ENCODE measurements around the gene EIF2B2. TPM values are rescaled to one million over a fixed set of nuclear protein-coding genes. Genes with fewer than 3 reads are reported as not detected.

The EIF2B2 gene
- total RNA-seq, 1 experiment from 2014 or later, result 139 TPM

- Histone ChIP-seq H3K79me2 (ENCODE audit: low read depth) (peaks cover 24% of the 10 kb centered on the region), H3K4me2 (peak overlapping the region; percentile 14; the same call in 1 of the 2 replicates), H3K4me3 (no peak overlapping the region), H3K27me3 (ENCODE audit: insufficient read depth, low read depth) (no peaks in the 10 kb centered on the region), H3F3A (ENCODE audit: insufficient read depth, low read depth) (peaks cover 52% of the 10 kb centered on the region), H2AFZ (no peak overlapping the region), H3K9me3 (ENCODE audit: insufficient read depth, low read depth) (no peaks in the 10 kb centered on the region), H3K36me3 (ENCODE audit: low read depth) (peaks cover 52% of the 10 kb centered on the region), H3K4me1 (replicated peaks; ENCODE audit: insufficient read depth) (peaks cover 24% of the 10 kb centered on the region), H3K9me2 (ENCODE audit: insufficient read depth) (no peaks in the 10 kb centered on the region), H4K20me1 (ENCODE audit: insufficient read depth) (no peaks in the 10 kb centered on the region), H3K27ac (no peak overlapping the region)
- intact Hi-C loops (cut with micrococcal nuclease; ENCODE audit: unreplicated experiment), result no loop called here
- BruUV-seq (replicated peaks), result no TSS peak
- CTCF ChIA-PET, result interaction anchor here (0.7 kb wide), 1 partner anchor 60 kb away, joined by 3 read pairs; no protein-coding TSS in a partner anchor
- POLR2A ChIA-PET (ENCODE audit: unreplicated experiment), result interaction anchor here (0.5 kb wide), 1 partner anchor 30 kb away, joined by 6 read pairs; no protein-coding TSS in a partner anchor
- no peak for TF ChIP-seq EZH2 (IDR thresholded peaks at IDR 0.05; ENCODE audit: low read depth)
- no peak for TF ChIP-seq CTCF (conservative IDR thresholded peaks at IDR 0.05)
- no peak for DNase-seq
Observed at GRCh38 chr14:75005357-75005756, 2.6 kb downstream of the EIF2B2 start.

GRCh38 chr14:75009176-75009575 is 6.5 kb downstream of the EIF2B2 start:
- no TSS peak for BruUV-seq (replicated peaks)
- ChIA-PET POLR2A (ENCODE audit: unreplicated experiment) (interaction anchor here (0.7 kb wide), 1 partner anchor 10 kb away, joined by 3 read pairs; no protein-coding TSS in a partner anchor), CTCF (interaction anchor here (0.6 kb wide), 1 partner anchor 64 kb away, joined by 3 read pairs; no protein-coding TSS in a partner anchor)
- Histone ChIP-seq H3K27ac (no peak overlapping the region), H4K20me1 (ENCODE audit: insufficient read depth) (no peaks in the 10 kb centered on the region), H3F3A (ENCODE audit: insufficient read depth, low read depth) (peaks cover 54% of the 10 kb centered on the region; the same call in 1 of the 2 replicates), H3K9me3 (ENCODE audit: insufficient read depth, low read depth) (no peaks in the 10 kb centered on the region), H3K4me2 (no peak overlapping the region), H3K79me2 (ENCODE audit: low read depth) (peaks cover 10% of the 10 kb centered on the region), H3K4me1 (replicated peaks; ENCODE audit: insufficient read depth) (peaks cover 9% of the 10 kb centered on the region), H3K36me3 (ENCODE audit: low read depth) (peaks cover 56% of the 10 kb centered on the region), H2AFZ (no peak overlapping the region), H3K9me2 (ENCODE audit: insufficient read depth) (no peaks in the 10 kb centered on the region), H3K4me3 (no peak overlapping the region), H3K27me3 (ENCODE audit: insufficient read depth, low read depth) (no peaks in the 10 kb centered on the region)
- DNase-seq, result no peak
- no peak for TF ChIP-seq CTCF (conservative IDR thresholded peaks at IDR 0.05)
- no peak for TF ChIP-seq EZH2 (IDR thresholded peaks at IDR 0.05; ENCODE audit: low read depth)
- intact Hi-C loops (cut with micrococcal nuclease; ENCODE audit: unreplicated experiment), result no loop called here

DNA sequence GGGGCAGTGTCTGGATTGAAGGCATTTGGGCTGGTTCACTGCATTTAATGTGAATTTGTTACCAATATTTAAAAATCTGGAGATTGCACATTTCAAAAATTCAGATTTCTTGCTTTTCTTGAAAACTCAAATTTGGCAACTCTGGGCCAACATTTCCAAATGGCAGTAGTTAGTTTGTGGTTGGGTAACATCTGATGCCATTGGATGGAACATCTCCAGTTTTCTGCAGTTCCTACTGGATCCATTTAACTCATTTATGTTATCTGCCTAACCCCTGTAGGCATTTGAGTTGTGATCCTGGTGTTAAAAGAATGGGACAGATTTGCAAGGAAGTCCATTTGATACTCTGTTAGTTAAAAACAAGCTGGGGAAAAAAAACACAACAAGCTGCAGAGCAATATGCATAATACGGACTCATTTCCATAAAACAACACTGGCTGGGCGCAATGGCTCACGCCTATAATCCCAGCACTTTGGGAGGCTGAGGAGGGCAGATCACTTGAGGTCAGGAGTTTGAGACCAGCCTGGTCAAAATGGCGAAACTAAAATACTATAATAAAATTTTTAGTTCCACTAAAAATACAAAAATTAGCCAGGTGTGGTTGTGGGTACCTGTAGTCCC is 7.9 kb downstream of the EIF2B2 start:
- Histone ChIP-seq H3K79me2 (ENCODE audit: low read depth) (no peaks in the 10 kb centered on the region), H2AFZ (no peak overlapping the region), H3K9me3 (ENCODE audit: insufficient read depth, low read depth) (no peaks in the 10 kb centered on the region), H3K9me2 (ENCODE audit: insufficient read depth) (no peaks in the 10 kb centered on the region), H3K4me3 (no peak overlapping the region), H3K4me1 (replicated peaks; ENCODE audit: insufficient read depth) (no peaks in the 10 kb centered on the region), H3F3A (ENCODE audit: insufficient read depth, low read depth) (peaks cover 48% of the 10 kb centered on the region; the same call in 1 of the 2 replicates), H3K4me2 (no peak overlapping the region), H3K27ac (peak overlapping the region; percentile 1; the same call in 1 of the 2 replicates), H4K20me1 (ENCODE audit: insufficient read depth) (no peaks in the 10 kb centered on the region), H3K36me3 (ENCODE audit: low read depth) (peaks cover 53% of the 10 kb centered on the region), H3K27me3 (ENCODE audit: insufficient read depth, low read depth) (no peaks in the 10 kb centered on the region)
- CTCF ChIA-PET, result no interaction called here
- intact Hi-C loops (cut with micrococcal nuclease; ENCODE audit: unreplicated experiment), result no loop called here
- no TSS peak for BruUV-seq (replicated peaks)
- TF ChIP-seq EZH2 (IDR thresholded peaks at IDR 0.05; ENCODE audit: low read depth), result no peak
- TF ChIP-seq CTCF (conservative IDR thresholded peaks at IDR 0.05), result no peak
- no peak for DNase-seq
- POLR2A ChIA-PET (ENCODE audit: unreplicated experiment), result interaction anchor here (0.6 kb wide), 1 partner anchor 77 kb away, joined by 3 read pairs; no protein-coding TSS in a partner anchor

Measured in PC-9 (cell line).